ENCODE data around the gene EXOC7. TPM values are rescaled to one million over a fixed set of nuclear protein-coding genes. Genes with fewer than 3 reads are reported as not detected.

The EXOC7 gene
- total and polyA plus RNA-seq, 8 donors, result 31.8 to 280 (median 68.1) TPM

DNA sequence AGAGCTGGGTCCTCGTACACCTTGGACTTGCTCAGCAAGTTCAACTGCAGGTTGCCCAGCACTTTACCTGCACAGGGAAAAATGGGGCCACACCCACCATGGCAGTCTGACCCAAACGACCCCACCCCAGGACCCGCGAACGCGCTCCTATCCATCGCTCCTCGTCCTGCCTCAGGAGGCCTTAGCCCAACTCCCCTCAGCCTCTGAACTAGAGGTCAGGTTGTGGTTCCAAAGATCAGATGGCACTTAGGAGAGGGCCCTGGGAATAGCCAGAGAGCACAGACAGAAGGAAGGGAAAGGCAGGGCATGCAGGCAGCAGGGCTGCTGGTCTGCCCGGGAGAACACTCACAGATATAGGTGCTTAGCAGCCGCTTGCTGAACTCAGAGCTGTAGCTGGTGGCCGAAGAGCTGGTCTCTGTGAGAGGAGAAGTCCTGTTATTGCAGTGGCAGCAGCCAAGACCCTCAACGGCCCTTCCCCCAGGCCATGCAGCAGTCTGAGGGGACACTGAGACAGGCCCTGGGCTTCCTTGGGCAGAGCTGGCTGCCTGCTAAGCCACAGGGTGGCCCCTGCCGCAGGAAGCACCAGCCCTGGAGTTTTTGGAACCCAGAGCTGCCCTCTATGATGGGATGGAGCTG lies 17.7 kb downstream of the EXOC7 start:
- TF ChIP-seq EP300 (IDR thresholded peaks at IDR 0.05) (no peak), POLR2A (IDR thresholded peaks at IDR 0.05) (no peak), POLR2AphosphoS5 (IDR thresholded peaks at IDR 0.05) (no peak)
- TF ChIP-seq, protein P1, sequence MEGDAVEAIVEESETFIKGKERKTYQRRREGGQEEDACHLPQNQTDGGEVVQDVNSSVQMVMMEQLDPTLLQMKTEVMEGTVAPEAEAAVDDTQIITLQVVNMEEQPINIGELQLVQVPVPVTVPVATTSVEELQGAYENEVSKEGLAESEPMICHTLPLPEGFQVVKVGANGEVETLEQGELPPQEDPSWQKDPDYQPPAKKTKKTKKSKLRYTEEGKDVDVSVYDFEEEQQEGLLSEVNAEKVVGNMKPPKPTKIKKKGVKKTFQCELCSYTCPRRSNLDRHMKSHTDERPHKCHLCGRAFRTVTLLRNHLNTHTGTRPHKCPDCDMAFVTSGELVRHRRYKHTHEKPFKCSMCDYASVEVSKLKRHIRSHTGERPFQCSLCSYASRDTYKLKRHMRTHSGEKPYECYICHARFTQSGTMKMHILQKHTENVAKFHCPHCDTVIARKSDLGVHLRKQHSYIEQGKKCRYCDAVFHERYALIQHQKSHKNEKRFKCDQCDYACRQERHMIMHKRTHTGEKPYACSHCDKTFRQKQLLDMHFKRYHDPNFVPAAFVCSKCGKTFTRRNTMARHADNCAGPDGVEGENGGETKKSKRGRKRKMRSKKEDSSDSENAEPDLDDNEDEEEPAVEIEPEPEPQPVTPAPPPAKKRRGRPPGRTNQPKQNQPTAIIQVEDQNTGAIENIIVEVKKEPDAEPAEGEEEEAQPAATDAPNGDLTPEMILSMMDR (IDR thresholded peaks at IDR 0.05), result no peak
- Histone ChIP-seq H3K27ac (no peak overlapping the region), H3K36me3 (peaks cover 84 to 89% (median 87%) of the 10 kb centered on the region in 4 donors), H3K4me1 (peaks cover 0 to 1% (median 0%) of the 10 kb centered on the region in 4 donors), H3K27me3 (no peaks in the 10 kb centered on the region), H3K4me3 (no peak overlapping the region), H3K9me3 (no peaks in the 10 kb centered on the region)
- intact Hi-C loops (cut with DNase I; ENCODE audit: low total_unique reads), result no loop called here
- DNase-seq, result no peak
- 83 to 90% (median 85%) methylated on average over 12 to 13 of the region's 13 CpGs for WGBS, 5 donors

DNA sequence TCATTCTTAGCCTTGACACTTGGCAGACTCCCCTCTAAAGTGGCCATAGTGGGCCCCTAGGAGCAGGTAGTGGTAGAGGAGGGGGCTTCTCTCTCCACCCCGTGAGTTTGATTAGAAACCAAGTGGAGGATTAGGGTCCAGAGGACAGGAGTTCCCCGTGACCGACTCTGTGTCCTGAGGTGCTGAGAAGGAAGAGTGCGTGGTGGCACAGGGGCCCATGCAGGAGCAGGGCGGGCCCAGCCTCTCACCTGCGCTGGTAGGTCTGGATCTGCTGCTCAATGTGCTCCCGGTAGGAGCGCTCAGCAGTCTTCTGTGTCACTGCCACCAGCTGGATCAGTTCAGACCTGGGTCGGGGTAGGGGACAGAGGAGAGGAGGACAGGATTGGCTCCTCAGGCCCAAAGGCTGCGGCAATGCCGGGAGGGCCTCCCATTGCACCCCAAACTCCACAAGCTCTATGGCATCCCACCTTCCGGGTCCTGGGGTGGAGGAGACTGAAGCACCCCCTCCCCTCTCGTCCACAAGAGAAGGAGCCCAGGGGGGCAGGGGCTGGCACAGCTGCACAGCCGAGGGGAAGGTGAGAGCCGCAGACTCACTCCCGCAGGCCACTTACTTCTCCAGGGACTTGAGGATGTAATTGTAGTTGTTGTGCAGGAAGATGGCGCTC lies 18.4 kb downstream of the EXOC7 start:
- TF ChIP-seq, protein P1 (IDR thresholded peaks at IDR 0.05), result no peak
- TF ChIP-seq EP300 (IDR thresholded peaks at IDR 0.05), result no peak
- no peak for TF ChIP-seq POLR2AphosphoS5 (IDR thresholded peaks at IDR 0.05)
- TF ChIP-seq POLR2A (IDR thresholded peaks at IDR 0.05), result no peak
- intact Hi-C loops (cut with DNase I; ENCODE audit: low total_unique reads), result no loop called here
- H3K4me1 ChIP-seq, result peaks cover under 1 to 8% (median 5%) of the 10 kb centered on the region in 4 donors
- DNase-seq, result no peak
- H3K36me3 ChIP-seq, result peaks cover 78 to 82% (median 80%) of the 10 kb centered on the region in 4 donors
- no peak overlapping the region for H3K4me3 ChIP-seq
- 75 to 85% (median 82%) methylated on average over 10 to 17 of the region's 17 CpGs for WGBS, 5 donors
- H3K27ac ChIP-seq, result no peak overlapping the region
- peaks cover 0 to 5% (median 1%) of the 10 kb centered on the region in 3 donors for H3K27me3 ChIP-seq
- H3K9me3 ChIP-seq, result no peaks in the 10 kb centered on the region

GRCh38 chr17:76083536-76084182 lies 19.9 kb downstream of the EXOC7 start:
- Histone ChIP-seq H3K9me3 (no peaks in the 10 kb centered on the region), H3K27me3 (peaks cover 0 to 21% (median 13%) of the 10 kb centered on the region in 3 donors), H3K36me3 (peaks cover 62 to 67% (median 65%) of the 10 kb centered on the region in 4 donors), H3K4me1 (peaks cover 7 to 18% (median 15%) of the 10 kb centered on the region in 4 donors), H3K27ac (no peak overlapping the region), H3K4me3 (no peak overlapping the region)
- WGBS, 5 donors, result 79 to 89% (median 83%) methylated on average over 8 to 15 of the region's 15 CpGs
- TF ChIP-seq, protein P1 (IDR thresholded peaks at IDR 0.05), result no peak
- TF ChIP-seq EP300 (IDR thresholded peaks at IDR 0.05) (no peak), POLR2A (IDR thresholded peaks at IDR 0.05) (no peak), POLR2AphosphoS5 (IDR thresholded peaks at IDR 0.05) (no peak)
- no peak for DNase-seq
- intact Hi-C loops (cut with DNase I; ENCODE audit: low total_unique reads), result no loop called here
